Measurements from ENCODE around the gene MESP2. TPM values are rescaled to one million over a fixed set of nuclear protein-coding genes. Genes with fewer than 3 reads are reported as not detected.

MESP2 gene
- total and polyA plus RNA-seq, 2 of the 8 experiments (the other 6 are each of a cell fraction or from before 2014, with no cell fraction given) = 0.35 to 0.80 TPM

DNA sequence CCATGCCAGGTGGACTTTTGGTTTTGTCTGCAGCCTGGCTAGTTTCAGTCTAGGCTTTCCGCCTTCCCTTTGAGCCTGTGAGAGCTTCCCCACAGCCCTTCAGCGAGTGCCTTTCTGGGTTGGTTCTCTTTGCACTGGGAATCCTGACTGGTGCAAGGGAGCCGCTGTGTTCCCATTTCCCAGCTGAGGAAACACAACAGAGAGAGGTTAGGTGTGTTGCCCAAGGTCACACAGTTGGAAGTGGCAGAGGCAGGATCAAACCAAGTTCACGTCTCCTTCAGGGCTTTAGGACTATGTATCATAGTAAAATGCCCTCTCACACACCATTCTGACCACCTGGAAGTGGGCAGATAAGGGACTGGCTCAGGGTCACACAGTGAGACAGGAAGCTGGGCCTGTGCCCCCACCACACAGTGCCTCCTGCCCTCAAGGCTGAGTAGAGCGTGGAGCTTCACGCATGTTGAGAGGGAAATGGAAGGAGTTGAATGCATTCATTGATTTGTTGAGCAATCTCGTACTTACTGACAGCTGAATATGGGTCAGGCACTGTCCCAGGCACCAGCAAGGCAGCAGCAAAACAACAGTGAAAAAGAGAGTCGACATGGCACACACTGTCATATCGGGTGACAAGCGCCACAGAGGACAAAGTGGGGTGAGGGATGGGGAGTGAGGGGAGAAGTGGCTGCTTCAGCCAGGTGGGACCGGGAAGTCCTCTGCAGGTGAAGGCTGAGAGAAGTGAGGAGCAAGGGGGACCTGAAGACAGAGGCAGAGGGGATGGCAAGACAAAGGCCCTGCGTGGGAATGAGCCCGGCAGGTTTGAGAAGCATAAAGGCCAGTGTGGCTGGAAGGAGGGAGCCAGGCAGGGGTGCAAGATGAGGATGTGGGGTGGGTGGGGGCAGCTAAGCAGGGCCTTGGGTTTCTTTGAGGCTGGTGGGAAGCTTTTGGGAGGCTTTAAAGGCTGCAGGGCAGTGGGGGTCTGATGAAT is 50.8 kb downstream of the MESP2 start (continued):
- TF ChIP-seq, protein P1, sequence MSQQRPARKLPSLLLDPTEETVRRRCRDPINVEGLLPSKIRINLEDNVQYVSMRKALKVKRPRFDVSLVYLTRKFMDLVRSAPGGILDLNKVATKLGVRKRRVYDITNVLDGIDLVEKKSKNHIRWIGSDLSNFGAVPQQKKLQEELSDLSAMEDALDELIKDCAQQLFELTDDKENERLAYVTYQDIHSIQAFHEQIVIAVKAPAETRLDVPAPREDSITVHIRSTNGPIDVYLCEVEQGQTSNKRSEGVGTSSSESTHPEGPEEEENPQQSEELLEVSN (IDR thresholded peaks at IDR 0.05) = no peak
- no peak for TF ChIP-seq POLR2AphosphoS5 (IDR thresholded peaks at IDR 0.05; ENCODE audit: low read depth, low read length)
